Measurements from ENCODE around the gene SPDYE17.
"Not testable (repeated sequence)": the region's sequence is repeated elsewhere in the genome, so short reads cannot be mapped to it uniquely, and the experiment has no call there.

GRCh38 chr7:77062557-77062956, 30.4 kb upstream of the SPDYE17 start, which contains the start of gene SPDYE18:
- not testable (repeated sequence) for TF ChIP-seq CTCF, POLR2A (IDR thresholded peaks at IDR 0.05)

Data from right lobe of liver (tissue), 4 donors.